GM19438 (cell line): ENCODE data around the gene TIGAR.

Experiments
- ATAC-seq: cut with Tn5 transposase; IDR thresholded peaks from one replicate; pipeline ENCODE4 v1.9.1; 2021; ENCODE audit warnings: low read depth; ENCODE audit not compliant: unreplicated experiment

The TIGAR gene

DNA sequence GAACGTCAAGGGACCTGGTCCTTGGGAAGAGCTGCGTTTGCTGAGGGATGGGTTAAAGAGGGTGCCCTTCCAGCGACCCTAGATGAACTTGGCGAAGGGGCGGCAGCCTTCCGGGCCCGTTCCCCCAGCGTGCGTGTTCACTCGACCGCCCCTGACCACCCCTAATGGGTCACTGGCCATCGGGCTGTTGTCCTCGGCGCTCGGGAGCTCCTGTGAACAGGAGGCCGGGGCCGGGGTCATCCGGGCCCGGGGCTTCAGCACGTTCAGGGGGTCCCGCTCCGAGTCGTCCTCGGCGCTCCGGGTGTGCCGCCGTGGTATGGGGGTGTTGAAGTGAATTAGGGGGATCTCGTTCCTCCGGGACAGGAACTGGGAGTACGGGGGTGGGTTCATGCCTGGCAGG is 49.3 kb downstream of the TIGAR start:
- ATAC-seq: no peak

DNA sequence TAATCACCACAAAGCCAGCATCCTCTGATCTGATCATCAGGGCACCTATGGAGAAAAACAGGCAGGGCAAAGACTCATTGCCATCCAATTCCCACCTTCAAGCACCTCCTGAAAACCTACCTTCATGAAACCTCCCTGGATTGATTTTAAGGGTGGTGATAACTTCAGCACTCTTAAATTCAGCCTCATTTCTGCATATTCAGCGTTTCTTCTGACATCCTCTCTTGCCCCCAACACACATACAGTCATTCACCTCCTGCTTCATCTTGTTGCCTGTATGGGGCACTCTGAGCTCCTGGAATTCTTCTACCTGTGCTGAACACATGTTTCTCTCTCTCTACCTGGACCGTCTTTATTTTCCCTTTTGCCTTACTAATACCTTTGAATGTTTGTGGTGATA is 51.6 kb downstream of the TIGAR start:
- no peak for ATAC-seq

DNA sequence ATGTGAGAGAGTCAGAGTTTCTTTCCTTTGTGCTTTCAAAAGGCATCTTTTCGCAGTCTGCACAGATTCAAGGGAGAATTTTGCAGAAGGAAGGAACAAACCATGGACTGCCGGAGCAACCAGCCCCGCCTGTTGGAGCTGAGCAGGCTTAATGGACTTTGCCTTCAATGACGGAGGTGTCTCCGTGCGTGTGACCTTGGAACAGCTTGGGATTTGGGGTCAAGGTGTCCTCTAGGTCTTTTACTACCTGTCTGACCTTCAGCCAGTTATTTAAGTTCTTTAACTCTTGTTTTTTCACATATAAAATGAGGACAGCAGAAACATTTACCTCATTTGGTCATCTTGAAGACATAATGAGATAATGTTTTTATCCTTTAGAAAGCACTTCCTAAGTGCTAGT is 54.4 kb downstream of the TIGAR start:
- no peak for ATAC-seq

DNA sequence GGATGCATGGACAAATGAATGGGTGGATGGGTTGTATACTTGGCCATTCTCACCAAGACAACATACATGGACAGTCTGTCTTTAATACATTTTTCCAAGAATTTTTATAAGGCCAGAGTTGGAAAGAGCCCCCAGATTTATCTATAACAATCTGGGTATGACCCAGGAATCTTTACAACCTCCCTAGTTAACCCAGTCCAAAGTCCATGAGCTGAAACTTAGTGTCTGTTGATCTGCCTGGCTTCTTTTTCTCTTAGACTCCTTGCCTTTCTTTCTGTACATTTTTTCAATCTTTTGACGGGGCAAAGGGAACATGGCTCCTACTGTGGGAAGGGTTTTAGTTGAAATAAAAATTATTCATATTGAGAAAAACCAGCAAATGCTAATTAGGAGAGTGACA is 57.8 kb downstream of the TIGAR start:
- no peak for ATAC-seq

DNA sequence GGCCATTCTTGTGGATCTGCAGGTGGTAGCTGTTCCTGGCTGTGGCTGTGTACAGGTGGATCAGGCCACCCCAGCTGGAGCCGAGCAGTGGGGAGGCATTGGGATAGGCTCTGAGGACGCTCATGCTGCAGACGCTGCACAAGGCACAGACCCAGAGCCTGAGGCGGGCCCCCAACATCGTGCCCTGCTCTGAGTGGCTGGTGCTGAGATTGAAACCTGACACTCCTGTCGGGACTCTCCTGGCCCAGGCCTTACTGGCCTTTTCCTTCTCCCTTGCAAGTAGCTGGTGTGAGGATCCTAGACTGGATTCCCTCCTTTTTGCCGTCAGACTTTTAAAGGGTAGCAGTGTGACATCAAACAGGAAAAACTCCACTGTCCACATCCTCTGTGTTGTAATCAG is 58.4 kb downstream of the TIGAR start, which contains the start of gene FGF23:
FGF23 (minus strand) TSS at position 308 of the 400 bp plus-strand sequence; CDS start at position 178, 130 bp downstream.
- no peak for ATAC-seq

DNA sequence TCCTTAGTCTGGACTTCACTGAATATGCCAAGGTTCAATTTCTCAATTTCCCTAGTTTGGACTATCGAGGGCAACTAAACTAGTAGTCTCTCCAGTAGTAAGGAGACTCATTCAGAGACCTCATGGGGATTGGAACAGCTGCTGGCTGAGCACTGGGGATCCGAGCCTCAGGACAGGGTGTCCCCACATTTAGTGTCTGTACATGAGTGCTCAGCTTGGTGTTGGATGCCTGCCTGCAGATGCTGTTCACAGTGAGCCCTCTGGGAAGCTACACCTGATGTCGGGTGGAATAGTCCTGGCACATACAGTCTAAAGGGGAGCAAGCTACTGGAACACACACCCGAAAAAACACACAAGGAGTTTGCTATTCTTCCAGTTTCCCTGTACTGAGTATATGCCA is 59.3 kb downstream of the TIGAR start:
- no peak for ATAC-seq

DNA sequence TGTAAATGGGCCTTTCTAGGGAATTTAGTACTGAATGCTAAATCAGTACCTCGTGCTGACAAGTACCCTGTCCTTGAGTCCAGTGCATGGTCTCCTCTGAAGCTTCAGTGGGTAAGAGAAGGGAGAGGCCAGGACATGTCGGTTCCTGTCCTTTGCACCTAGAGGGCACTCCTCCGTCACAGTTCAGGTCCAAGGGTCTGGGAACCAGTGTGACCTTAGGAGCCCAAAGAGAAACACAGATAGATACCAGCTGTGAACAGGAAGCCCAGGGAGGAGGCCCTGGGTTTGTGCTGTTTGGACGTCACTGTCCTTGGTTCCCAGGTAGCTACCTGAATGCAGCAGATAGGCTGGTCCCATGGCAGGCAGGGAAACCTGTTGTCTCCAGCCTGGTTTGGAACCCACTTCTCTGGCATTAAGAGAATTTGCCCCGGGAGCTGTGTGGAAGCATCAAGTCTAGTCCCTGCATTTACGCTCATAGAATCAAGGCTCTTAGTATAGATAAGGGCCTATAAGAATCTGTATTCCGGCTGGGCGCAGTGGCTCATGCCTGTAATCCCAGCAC is 62.4 kb downstream of the TIGAR start:
- no peak for ATAC-seq

DNA sequence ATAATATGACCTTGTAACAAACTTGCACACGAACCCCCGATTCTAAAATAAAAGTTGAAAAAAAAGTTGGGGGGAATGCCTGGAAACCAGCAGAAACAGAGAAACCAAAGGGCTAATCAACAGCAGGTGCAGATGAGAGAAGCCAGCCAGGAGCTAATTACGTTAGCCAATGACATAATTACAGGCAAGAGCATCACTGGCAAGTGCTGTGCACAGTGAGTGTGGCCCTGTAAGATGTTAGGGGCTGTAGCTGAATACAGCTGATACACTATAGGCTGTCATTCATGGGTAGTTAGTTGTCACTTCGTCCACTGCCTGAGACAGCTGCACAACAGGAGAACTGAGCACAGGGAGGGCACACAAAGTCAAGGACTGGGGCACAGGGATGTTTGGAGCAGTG is 65.8 kb downstream of the TIGAR start:
- ATAC-seq: no peak

DNA sequence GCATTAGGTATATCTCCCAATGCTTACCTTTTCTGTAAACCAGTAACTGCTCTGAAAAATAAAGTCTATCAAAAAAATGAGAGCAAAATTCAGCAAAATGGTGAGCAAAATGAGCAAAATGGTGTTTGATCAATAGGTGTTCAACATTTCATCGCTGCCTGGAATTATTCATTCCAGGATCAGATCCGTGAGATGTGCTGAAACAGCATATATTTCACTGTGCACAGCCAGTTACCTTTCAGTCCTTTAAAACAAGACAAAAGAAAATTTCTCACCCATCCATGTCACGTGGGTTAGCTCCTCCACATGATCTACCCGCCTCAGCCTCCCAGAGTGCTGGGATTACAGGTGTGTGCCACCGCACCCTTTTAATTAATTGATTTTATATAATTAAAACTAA is 66.6 kb downstream of the TIGAR start:
- no peak for ATAC-seq

DNA sequence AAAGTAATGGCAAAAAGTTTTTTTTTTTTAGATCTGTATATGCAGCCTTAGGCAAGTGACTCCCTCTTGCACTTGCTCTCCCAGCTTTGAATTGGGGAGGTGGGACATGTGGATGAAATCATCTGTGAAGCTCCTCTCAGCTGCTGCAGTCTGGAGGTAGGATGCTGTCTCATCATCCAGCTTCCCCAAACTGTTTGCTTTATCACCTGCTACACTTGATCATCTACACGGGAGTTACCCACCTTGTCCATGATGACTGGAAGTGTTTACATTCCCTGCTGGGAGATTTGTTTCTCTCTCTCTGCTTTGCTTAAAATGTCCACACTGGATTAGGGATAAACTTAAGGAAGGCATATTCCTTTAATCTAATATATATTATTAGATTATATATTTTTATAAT is 67.0 kb downstream of the TIGAR start:
- ATAC-seq: no peak

DNA sequence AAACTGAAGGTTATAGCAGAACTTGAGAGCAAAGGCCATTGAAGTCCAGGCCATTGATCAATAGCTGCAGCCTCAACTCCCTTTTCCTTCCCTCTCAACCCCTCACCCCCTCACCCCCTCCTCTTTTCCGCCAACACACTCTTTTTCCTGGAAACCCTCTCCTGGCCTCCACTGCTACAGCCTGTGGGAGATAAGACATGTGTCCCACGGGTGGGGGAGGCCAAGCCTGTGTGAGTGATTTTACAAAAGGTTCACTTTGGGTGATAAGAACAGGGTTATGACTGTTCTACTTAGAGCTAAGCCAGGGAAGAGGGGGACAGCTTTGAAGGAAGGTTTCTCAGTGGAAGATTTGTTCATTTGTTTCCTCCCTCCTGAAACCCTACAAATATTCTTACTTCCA is 67.6 kb downstream of the TIGAR start:
- ATAC-seq: no peak

DNA sequence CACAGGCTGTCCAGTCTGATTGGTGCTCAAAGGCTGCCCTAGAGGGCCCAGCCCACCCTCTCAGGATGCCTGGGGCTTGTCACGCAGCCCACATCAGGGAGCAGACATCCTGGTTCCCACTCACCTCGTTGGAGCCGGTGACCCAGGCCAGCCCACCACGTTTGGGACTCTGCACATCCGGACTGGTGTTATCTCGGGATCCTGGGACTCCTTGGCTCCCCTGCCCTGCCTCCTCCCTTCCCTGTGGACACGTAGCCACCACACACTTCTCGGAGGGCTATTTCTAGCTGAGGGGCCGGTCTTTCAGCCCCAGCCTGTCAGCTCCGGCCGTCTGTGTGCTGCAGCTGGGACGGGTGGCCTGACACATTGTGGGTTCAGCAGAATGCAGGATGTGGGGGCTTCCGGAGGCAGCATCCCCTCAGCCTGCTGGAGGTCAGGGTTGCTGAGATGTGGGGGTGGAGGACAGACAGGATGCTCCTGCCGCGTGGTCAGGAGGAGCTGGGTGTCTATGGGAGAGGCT is 71.3 kb downstream of the TIGAR start:
- ATAC-seq: no peak

DNA sequence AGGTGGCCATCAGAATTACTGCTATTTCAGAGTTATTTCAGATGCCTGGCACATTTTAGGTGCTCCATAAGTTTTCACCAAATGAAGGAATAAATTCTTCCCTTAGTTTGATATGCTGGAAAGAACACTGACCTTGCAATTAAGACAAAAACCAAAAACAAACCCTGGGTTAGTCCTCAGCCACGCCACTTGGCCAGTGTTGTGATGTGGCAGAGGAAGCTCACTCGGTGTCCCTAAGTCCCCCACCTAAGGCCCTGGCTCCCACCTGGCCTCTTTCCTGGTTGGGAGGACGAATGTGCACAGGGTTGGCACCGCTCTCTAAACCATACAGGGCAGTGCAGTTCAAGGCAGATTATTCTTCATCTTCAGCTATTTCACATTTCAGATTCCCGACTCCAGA is 72.2 kb downstream of the TIGAR start:
- ATAC-seq: no peak

DNA sequence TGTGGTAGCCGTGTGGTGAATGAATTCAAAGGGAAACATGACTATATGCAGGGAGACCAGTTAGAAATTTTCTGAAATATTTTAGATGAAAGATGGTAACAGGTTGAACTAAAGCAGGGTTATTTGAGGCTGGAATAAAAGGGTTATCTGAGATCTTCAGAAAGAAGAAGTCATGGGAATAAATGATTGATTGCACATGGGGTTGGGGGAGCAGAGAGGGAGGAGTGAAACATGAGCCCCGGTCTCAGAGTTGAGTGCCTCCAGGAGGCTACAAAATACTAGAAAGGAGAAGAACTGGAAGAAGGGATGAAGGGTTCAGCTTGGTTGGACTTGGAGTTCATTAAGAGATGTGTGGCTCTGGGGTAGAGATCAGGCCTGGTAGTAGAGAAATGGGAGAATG is 74.8 kb downstream of the TIGAR start:
- no peak for ATAC-seq

DNA sequence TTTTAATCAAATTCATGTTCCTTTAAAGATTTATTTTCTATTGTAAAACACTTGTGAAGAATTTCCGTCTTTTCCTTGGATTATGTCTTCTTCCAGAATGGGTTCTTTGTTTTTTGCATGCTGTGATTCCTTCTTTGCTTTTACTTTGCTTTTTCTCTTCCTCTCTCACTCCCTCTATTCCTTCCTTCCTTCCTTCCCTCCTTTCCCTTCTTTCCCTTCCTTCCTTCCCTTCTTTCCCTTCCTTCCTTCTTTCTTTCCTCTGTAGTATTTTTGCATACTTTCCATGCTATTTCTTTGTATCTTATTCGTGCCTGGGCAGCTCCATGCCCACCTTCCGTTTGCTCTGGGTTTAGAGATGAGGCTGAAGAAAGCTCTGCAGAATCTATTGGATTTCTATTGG is 80.1 kb downstream of the TIGAR start:
- ATAC-seq: no peak

DNA sequence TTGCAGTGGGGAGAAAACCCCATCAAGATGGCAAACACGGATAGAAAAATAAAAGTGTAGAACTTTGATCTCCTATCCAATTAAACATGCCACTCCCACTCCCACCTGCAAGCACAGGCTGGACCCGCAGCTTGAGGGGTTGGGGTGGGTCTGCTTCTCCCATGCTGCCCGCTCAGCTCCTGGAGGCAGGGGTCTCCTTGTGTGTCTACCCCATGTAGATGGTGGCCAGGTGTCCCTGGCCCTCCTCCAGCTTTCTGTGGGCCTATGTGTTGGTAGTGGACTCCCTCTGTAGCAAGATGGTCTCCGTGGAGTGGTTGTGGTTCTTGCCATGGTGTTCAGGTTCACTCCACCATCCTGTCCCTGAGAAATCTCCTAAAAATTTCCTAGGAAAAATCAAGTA is 82.0 kb downstream of the TIGAR start:
- ATAC-seq: no peak
